Measurements from ENCODE around the gene INPP1.
"Not testable (repeated sequence)": the region's sequence is repeated elsewhere in the genome, so short reads cannot be mapped to it uniquely, and the experiment has no call there.

Gene INPP1

DNA sequence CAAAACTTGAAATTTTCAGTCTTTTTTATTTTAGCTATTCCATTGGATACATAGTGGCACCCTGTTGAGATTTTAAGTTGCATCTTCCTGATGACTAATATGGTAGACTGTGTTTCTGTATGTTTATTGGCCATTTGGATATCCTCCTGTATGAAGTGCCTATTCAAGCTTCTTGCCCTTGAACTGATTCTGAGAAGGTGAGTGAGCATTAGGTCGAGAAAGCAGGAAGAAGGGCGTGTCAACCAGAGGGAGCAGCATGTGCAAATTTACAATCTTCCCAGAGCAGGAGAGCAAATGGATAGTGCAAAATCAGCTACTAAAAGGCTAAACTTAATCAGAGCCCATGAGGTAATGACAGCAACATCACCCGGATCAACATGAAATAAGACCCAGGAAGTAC is 8.6 kb downstream of the INPP1 start:
- no peak for DNase-seq (ENCODE audit: low read depth)
- H3K4me3 ChIP-seq (ENCODE audit: low read depth, low read length) = no peak overlapping the region
- TF ChIP-seq, protein P1, sequence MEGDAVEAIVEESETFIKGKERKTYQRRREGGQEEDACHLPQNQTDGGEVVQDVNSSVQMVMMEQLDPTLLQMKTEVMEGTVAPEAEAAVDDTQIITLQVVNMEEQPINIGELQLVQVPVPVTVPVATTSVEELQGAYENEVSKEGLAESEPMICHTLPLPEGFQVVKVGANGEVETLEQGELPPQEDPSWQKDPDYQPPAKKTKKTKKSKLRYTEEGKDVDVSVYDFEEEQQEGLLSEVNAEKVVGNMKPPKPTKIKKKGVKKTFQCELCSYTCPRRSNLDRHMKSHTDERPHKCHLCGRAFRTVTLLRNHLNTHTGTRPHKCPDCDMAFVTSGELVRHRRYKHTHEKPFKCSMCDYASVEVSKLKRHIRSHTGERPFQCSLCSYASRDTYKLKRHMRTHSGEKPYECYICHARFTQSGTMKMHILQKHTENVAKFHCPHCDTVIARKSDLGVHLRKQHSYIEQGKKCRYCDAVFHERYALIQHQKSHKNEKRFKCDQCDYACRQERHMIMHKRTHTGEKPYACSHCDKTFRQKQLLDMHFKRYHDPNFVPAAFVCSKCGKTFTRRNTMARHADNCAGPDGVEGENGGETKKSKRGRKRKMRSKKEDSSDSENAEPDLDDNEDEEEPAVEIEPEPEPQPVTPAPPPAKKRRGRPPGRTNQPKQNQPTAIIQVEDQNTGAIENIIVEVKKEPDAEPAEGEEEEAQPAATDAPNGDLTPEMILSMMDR (IDR thresholded peaks at IDR 0.05; ENCODE audit: low read depth, low read length, missing control alignments) = no peak
- in situ Hi-C loops (cut with HindIII; ENCODE audit: low sequenced_read_pairs) = no loop called here

DNA sequence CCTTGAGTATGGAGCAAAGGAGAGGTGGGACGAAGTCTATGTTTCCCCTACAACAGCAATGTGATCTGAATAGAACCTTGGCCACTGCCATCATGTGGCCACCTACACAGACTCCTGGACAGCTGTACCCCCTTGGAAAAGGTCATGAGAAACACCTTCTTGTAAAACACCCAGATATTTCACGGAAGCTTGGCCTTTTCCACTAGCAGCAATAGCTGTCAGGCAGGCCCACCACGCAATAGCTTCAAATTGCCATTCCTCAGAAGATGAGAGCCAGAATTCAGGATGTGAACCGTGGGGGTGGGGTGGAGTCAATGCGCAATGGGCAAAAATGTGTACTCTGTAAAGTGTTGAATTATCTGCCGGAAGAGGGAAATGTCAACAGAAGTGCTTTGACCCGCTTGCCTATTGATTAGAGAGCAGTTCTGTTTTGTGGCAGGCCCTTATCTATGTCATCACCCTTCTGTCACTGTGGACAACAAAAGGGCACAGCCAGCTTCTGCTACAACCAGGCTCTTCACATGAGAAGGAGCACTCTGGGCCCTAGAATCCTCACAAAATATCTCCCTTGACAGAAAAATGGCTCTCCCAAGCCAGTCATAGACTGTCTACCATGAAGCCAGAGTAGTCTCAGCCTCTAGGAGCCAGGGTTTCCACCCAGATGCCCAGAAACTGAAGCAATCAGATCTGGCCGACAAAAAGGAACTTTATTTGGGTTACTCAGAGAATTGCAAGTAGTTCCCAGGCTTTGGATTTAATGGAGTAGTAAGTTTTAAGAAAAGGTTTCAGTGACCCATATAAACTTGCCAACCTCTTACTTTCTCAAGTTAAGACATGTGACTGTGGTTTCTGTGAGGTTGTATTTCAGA is 9.5 kb downstream of the INPP1 start:
- DNase-seq (ENCODE audit: low read depth) = no peak
- in situ Hi-C loops (cut with HindIII; ENCODE audit: low sequenced_read_pairs) = no loop called here

DNA sequence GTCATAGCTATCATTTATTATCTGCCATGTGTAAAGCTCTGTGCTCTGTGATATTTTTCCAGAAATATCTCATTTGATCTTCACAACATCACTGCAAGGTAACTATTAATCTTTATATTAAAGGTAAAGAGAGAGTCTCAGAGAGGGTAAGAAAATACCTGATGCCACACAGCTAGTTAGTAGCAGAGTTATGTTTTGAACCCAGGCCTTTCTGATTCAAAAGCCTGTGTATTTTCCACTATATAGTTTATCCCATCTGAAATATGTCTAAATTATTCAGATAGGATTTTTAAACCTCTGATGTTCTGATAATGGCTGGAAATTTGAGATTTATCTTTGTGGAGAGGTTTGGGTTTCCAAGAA is 10.1 kb downstream of the INPP1 start:
- TF ChIP-seq, protein P1 (IDR thresholded peaks at IDR 0.05; ENCODE audit: low read depth, low read length, missing control alignments) = no peak
- H3K4me3 ChIP-seq (ENCODE audit: low read depth, low read length) = no peak overlapping the region
- in situ Hi-C loops (cut with HindIII; ENCODE audit: low sequenced_read_pairs) = no loop called here
- no peak for DNase-seq (ENCODE audit: low read depth)

More for the DNA sequence above, 9.5 kb downstream of the INPP1 start:
- TF ChIP-seq, protein P1 (IDR thresholded peaks at IDR 0.05; ENCODE audit: low read depth, low read length, missing control alignments) = no peak
- H3K4me3 ChIP-seq (ENCODE audit: low read depth, low read length) = no peak overlapping the region

DNA sequence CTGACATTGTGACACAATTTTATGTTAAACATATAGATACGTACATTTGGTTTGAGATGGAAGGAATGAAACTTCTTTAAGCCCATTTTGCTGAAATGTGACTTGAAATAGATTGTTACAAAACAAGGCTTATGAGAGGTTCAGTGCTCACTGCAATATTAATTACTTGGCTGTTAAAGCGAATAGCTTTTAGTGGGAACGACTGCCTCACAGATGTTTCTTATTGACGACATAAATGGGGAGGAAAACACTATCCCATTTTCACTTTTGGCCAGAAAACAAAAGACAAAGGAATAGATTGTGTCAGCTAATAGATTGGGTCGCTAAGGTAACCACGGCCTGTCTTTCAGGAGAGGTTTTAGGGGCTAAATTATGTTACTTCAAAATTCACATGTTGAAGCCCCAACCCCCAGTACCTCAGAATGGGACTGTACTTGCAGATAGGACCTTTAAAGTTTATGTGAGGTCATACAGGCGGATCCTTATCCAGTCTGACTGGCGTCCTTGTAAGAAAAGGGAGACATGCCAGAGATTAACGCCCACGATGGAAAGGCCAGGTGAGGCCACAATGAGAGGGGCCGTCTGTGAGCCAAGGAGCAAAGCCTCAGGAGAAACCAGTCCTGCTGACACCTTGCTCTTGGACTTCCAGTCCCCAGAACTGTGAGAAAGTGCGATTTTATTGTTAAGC is 10.8 kb downstream of the INPP1 start:
- TF ChIP-seq, protein P1 (IDR thresholded peaks at IDR 0.05; ENCODE audit: low read depth, low read length, missing control alignments) = no peak
- H3K4me3 ChIP-seq (ENCODE audit: low read depth, low read length) = no peak overlapping the region
- no peak for DNase-seq (ENCODE audit: low read depth)
- in situ Hi-C loops (cut with HindIII; ENCODE audit: low sequenced_read_pairs) = no loop called here

DNA sequence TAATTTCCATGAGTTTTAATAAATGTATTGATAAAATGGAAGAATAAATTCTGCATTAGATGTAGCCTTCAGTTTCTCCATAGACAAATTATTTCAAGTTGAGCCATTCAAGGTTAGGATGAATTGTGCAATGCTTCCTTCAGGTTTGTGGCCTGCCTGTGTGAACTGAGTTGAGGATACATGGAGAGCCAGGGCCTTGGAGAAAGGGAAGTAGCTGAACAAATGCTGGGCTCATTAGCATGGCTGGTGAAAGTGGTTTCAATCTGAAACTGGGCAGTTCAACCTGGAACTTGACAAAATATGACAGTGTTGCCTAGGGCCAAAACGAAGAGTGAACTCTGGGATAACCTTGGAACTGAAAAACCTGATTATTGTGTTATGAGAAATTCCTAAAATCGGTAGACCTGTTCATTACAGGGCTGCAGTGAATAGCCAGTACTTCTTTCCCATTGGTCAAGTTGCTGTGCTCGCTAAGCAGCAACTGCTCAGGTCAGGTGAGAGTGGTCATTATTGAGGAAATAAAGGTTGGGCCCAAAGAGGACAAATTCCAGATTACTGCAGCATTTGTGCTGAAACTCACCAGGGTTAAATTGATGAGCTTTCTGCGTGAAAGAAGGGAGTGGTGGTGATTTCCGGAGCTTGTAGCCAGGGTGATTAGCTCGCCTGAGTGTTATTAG is 12.7 kb downstream of the INPP1 start:
- no peak for DNase-seq (ENCODE audit: low read depth)
- TF ChIP-seq, protein P1 (IDR thresholded peaks at IDR 0.05; ENCODE audit: low read depth, low read length, missing control alignments) = no peak
- in situ Hi-C loops (cut with HindIII; ENCODE audit: low sequenced_read_pairs) = no loop called here

DNA sequence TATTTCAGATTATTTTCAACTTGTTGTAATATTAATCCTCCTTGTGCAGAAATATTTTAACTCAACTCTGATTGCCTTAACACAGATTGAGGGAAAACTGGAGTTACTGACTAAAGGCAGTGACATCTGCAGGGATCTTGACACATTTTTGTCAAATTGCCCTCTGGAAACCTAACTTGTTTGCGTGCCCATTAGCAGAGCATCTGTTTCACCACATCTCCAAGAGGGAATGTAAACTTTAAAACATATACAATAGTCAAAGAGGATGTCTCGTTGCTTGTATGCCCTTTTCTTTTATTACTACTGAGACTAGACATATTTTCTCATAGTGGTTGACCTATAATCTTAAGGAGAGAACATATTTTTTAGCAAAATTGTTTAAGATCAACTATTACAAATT is 14.2 kb downstream of the INPP1 start:
- no peak overlapping the region for H3K4me3 ChIP-seq (ENCODE audit: low read depth, low read length)
- no peak for DNase-seq (ENCODE audit: low read depth)
- in situ Hi-C loops (cut with HindIII; ENCODE audit: low sequenced_read_pairs) = no loop called here
- TF ChIP-seq, protein P1 (IDR thresholded peaks at IDR 0.05; ENCODE audit: low read depth, low read length, missing control alignments) = no peak

More for the DNA sequence above, 12.7 kb downstream of the INPP1 start:
- H3K4me3 ChIP-seq (ENCODE audit: low read depth, low read length) = no peak overlapping the region

DNA sequence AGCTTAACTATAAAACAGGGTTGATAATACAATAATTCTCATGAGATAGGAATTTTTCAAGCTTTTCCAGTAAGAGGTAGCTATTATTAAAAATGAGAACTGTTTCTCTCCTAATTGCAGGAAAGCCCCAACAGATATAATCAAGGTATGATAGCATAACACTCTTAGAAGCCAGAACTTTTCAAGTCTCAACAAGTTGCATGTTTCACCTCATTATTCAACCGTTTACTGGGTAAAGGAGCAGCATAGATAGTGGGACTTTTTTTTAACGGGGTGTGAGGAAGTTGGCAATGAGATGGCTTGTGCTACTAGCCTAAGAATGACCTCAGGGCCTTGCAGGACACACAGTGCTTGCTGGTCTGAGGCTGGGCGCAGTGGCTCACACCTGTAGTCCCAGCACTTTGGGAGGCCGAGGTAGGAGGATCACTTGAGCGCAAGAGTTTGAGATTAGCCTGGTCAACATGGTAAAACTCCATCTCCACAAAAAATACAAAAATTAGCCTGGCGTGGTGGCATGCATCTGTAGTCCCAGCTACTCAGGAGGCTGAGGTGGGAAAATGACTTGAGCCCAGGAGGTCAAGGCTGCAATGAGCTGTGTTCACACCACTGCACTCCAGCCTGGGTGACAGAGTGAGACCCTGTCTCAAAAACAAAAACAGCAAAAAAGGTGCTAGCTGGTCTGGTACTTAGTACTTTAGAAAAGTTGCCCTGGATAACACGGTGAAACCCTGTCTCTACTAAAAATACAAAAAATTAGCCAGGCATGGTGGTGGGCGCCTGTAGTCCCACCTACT is 15.5 kb downstream of the INPP1 start:
- H3K4me3 ChIP-seq (ENCODE audit: low read depth, low read length); in situ Hi-C loops (cut with HindIII; ENCODE audit: low sequenced_read_pairs); DNase-seq (ENCODE audit: low read depth): not testable (repeated sequence)
